Colonic mucosa (tissue), 4 donors: ENCODE measurements around the gene PGAM2. TPM values are rescaled to one million over a fixed set of nuclear protein-coding genes. Genes with fewer than 3 reads are reported as not detected.

Source experiments
- DNase-seq: peaks from one replicate; pipeline ENCODE4 v3.0.0-alpha.2; 2020
- H3K27ac ChIP-seq: fragments of 200-600 bp; one replicate; pipeline ENCODE4 v1.8.0; 2021
- H3K27me3 ChIP-seq: fragments of 200-600 bp; one replicate; pipeline ENCODE4 v1.8.0; 2021
- H3K36me3 ChIP-seq: fragments of 200-600 bp; one replicate; pipeline ENCODE4 v1.8.0; 2021
- H3K4me1 ChIP-seq: fragments of 200-600 bp; one replicate; pipeline ENCODE4 v1.8.0; 2021; ENCODE audit warnings: mild to moderate bottlenecking
- H3K4me3 ChIP-seq: fragments of 200-600 bp; one replicate; pipeline ENCODE4 v1.8.0; 2021
- H3K9ac ChIP-seq, 2 donors: one replicate each; pipeline ENCODE4 v1.7.0; 2013; ENCODE audit warnings: control low read depth in 2 of 2, low read depth in 2 of 2, low read length in 2 of 2
- H3K9me3 ChIP-seq: fragments of 200-600 bp; one replicate; pipeline ENCODE4 v1.8.0; 2021
- intact Hi-C: fragments of 100-400 bp; cut with DNase I; formaldehyde crosslinking; loops from one replicate; pipeline ENCODE4 v1.14.1; 2022
- total RNA-seq, 2 donors: library from RNA; stranded (reverse); fragmentation: NEBNext Ultra II Directional in 1 of 2; extraction: Animal tissue kit (Norgen Biotek cat#: 25700) in 1 of 2; gene quantifications; one replicate each; pipeline ENCODE4 v1.2.1, GENCODE V29; 2021
- TF ChIP-seq, protein P1 (sequence below): fragments of 200-600 bp; IDR thresholded peaks from one replicate; pipeline ENCODE4 v1.8.0; 2022; ENCODE audit warnings: antibody characterized with exemption, mild to moderate bottlenecking
- donor health status: healthy.
- donor health status: DM: no; HTN: no; CAD: no.
- donor health status: DM: no; HTN: no; CAD: no.

PGAM2 gene
- total RNA-seq, 2 donors from 2014 or later = 0.29 to 0.52 TPM

DNA sequence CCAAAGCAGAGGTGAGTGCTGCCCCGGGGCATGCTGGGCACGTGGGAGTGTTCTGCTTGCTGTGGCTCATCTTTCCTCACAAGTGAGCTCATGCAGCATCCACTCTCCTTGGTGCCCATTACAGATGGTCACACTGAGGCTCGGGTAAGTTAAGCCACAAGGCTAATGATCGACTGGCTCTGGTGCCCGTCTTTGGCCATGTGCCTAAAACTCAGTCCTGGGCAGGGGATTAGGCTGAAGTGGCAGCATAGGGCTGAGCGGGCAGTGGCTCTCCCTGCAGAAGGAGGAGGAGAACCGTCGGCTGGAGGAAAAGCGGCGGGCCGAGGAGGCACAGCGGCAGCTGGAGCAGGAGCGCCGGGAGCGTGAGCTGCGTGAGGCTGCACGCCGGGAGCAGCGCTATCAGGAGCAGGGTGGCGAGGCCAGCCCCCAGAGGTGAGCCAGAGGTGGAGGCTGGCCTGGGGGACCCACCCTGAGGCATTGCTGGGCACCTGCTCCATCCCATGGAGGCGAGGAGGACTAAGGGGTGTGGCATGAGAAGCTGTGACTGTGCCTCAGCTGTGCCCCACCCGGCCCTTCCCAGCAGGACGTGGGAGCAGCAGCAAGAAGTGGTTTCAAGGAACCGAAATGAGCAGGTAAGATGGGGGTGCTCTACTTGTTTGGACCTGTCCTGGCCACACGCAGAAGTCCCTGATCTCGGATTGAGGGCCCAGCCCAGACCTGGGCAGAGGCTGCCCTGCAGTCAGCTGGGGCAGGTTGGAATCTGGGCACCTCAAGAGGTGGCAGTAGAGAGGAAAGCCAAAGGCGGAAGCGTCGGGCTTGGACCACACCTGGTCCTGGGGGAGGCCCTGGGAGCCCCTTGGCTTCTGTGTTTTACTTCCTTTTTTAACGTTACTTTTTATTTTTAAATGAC, 7.3 kb downstream of the PGAM2 start:
- H3K9ac ChIP-seq = no peak overlapping the region
- no peak overlapping the region for H3K27ac ChIP-seq
- no peak for DNase-seq
- TF ChIP-seq, protein P1, sequence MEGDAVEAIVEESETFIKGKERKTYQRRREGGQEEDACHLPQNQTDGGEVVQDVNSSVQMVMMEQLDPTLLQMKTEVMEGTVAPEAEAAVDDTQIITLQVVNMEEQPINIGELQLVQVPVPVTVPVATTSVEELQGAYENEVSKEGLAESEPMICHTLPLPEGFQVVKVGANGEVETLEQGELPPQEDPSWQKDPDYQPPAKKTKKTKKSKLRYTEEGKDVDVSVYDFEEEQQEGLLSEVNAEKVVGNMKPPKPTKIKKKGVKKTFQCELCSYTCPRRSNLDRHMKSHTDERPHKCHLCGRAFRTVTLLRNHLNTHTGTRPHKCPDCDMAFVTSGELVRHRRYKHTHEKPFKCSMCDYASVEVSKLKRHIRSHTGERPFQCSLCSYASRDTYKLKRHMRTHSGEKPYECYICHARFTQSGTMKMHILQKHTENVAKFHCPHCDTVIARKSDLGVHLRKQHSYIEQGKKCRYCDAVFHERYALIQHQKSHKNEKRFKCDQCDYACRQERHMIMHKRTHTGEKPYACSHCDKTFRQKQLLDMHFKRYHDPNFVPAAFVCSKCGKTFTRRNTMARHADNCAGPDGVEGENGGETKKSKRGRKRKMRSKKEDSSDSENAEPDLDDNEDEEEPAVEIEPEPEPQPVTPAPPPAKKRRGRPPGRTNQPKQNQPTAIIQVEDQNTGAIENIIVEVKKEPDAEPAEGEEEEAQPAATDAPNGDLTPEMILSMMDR = no peak
- peaks cover 26% of the 10 kb centered on the region for H3K36me3 ChIP-seq
- no peaks in the 10 kb centered on the region for H3K4me1 ChIP-seq
- H3K9me3 ChIP-seq = no peaks in the 10 kb centered on the region
- H3K27me3 ChIP-seq = no peaks in the 10 kb centered on the region
- no peak overlapping the region for H3K4me3 ChIP-seq
- intact Hi-C loops = no loop called here

DNA sequence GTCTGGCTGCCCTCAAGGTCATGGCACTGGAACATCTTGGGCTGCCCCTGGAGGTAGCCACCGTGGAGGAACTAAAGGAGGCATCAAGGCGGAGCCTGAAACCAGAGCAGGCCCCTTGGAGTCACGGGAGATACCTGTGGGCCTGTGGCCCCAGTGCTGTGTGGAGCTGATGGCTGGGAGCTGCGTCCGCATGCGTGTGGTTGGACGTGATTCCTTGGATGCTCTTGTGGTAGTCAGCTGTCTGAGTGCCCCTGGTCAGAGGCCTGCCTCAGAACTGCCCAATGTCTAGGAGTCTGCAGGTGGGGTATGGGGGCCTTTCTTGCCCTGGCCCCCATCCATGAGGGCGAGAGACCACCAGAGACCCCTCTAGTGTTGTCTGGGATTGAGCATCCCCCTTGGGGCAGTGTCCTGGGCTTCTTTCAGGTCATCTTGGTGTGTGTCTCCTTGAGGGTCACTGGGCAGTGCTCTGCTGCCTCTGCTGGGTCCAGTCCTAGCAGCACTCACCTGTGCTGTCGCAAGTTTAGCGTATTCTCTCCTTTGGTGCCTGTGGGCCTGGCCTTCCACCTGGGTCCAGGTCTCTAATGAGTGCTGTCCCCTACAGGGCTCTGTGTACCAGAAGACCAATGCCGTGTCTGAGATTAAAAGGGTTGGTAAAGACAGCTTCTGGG, 8.1 kb downstream of the PGAM2 start:
- no peak overlapping the region for H3K4me3 ChIP-seq
- DNase-seq = no peak
- no peak overlapping the region for H3K27ac ChIP-seq
- no peaks in the 10 kb centered on the region for H3K27me3 ChIP-seq
- TF ChIP-seq, protein P1 = no peak
- no peak overlapping the region for H3K9ac ChIP-seq
- peaks cover 26% of the 10 kb centered on the region for H3K36me3 ChIP-seq
- no peaks in the 10 kb centered on the region for H3K9me3 ChIP-seq
- intact Hi-C loops = no loop called here
- no peaks in the 10 kb centered on the region for H3K4me1 ChIP-seq

DNA sequence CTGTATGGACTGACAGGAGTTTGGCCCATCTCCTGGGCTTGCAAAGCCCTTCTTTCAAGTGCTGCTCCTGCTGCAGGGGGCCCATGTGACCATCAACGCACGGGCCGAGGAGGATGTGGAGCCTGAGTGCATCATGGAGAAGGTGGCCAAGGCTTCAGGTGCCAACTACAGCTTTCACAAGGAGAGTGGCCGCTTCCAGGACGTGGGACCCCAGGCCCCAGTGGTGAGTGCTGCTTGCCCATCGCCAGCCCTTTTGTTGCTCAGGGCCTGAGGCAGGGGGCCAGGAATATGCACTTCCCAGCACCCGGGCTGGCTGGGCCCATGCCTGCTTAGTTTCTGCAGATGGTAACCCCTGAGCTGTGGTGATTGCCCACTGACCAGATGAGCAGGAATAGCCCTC, 8.7 kb downstream of the PGAM2 start:
- no peaks in the 10 kb centered on the region for H3K4me1 ChIP-seq
- H3K36me3 ChIP-seq = peaks cover 26% of the 10 kb centered on the region
- no peaks in the 10 kb centered on the region for H3K9me3 ChIP-seq
- TF ChIP-seq, protein P1 = no peak
- DNase-seq = no peak
- no peak overlapping the region for H3K27ac ChIP-seq
- H3K9ac ChIP-seq = no peak overlapping the region
- H3K27me3 ChIP-seq = no peaks in the 10 kb centered on the region
- intact Hi-C loops = no loop called here
- no peak overlapping the region for H3K4me3 ChIP-seq

DNA sequence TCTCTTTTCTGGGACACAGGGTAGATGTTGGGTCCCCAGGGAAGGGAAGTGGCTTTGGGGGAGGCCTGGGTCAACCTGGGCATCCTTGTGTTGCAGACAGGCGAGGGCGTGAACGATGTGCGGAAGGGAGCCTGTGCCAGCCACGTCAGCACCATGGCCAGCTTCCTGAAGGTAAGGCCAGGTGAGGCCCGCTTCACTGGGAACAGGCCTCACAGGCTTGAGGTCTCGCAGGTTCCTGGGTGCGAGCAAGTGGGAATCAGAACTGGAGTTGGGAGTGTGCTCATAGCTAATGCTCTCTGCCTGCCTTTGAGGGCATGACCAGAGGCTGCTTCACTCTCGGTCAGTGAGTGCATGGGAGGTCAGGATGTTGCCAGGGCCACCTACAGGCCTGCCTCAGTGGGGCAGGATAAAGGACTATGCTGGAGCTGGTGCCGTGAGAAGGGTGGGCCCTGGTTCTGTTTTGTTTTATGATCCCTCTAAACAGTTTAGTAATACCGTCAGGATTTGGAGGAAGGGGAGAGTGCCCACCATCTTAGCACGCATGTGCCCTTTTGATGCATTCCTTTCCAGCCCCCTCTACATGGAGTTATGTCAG, 12.5 kb downstream of the PGAM2 start:
- peaks cover 20% of the 10 kb centered on the region for H3K36me3 ChIP-seq
- no peak for DNase-seq
- no peak overlapping the region for H3K9ac ChIP-seq
- no peaks in the 10 kb centered on the region for H3K27me3 ChIP-seq
- no peaks in the 10 kb centered on the region for H3K9me3 ChIP-seq
- no peak overlapping the region for H3K4me3 ChIP-seq
- no peaks in the 10 kb centered on the region for H3K4me1 ChIP-seq
- intact Hi-C loops = no loop called here
- H3K27ac ChIP-seq = no peak overlapping the region
- TF ChIP-seq, protein P1 = no peak

DNA sequence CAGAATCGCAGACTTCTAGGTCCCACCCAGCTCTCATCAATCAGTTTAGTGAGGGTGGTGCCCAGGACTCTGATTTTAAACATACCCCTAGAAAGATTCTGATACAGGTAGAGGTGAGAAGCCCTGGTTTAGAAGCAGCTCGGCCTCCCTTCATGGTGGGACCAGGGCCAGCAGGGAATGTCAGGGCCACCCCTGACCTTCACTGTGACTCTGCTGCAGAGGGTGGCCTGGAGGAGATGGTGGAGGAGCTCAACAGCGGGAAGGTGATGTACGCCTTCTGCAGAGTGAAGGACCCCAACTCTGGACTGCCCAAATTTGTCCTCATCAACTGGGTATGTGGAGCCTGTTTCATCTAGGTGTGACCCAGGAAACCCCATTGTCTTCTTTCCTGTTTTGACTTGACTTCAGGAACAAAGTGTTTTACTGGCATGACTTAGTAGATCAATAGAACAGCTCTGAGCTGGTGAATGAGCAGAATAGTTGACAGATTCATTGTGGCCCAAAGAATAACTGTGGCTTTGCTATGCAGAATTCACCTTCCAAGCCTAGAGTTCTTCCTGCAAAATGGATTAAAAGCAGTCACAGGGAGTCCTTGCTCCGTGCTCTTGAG, 13.7 kb downstream of the PGAM2 start:
- intact Hi-C loops = no loop called here
- Histone ChIP-seq H3K9ac (no peak overlapping the region), H3K27me3 (no peaks in the 10 kb centered on the region), H3K4me3 (no peak overlapping the region), H3K4me1 (no peaks in the 10 kb centered on the region), H3K36me3 (peaks cover 8% of the 10 kb centered on the region), H3K9me3 (no peaks in the 10 kb centered on the region), H3K27ac (no peak overlapping the region)
- DNase-seq = no peak
- TF ChIP-seq, protein P1 = no peak
